K562 (cell line): ENCODE measurements around the gene PLAA. TPM values are rescaled to one million over a fixed set of nuclear protein-coding genes. Genes with fewer than 3 reads are reported as not detected.

Source experiments
- ATAC-seq: fragments of 200-7000 bp; cut with Tn5 transposase; 3 replicates; pipeline ENCODE4 v1.9.1; 2020; ENCODE audit warnings: moderate library complexity
- BruUV-seq: library from RNA; stranded (reverse); fragments of 400-500 nt; replicated peaks from 2 replicates; lab custom pipeline; 2021; lab: Mats Ljungman, UMichigan
- CTCF ChIA-PET: fragments of 300-600 bp; formaldehyde crosslinking; extraction: SDS; loops from one replicate; lab custom pipeline; 2021; ENCODE audit warnings: low intra/inter-chr PET ratio; lab: Yijun Ruan, JAX
- POLR2A ChIA-PET: fragments of 300-600, 350-650 bp; sonication (Branson Sonifier 250); formaldehyde crosslinking; extraction: SDS; loops from one replicate; lab custom pipeline; 2021; ENCODE audit warnings: antibody characterized with exemption, inconsistent platforms; lab: Yijun Ruan, JAX
- DNase-seq, 4 experiments: peaks; one replicate each; pipeline versions ENCODE4 v3.0.0 to v3.0.0-alpha.2; 2011 to 2018; ENCODE audit warnings: low spot score in 3 of 4, mixed read lengths in 3 of 4; ENCODE audit errors: extremely low read depth in 1 of 4
- FAIRE-seq: peaks from 2 replicates; lab custom pipeline; 2011; peaks lifted over from hg19 to GRCh38; lab: Jason Lieb, UNC
- H2AFZ ChIP-seq: 2 replicates; pipeline ENCODE4 v1.6.0; 2011; ENCODE audit warnings: low read depth, low read length, control low read depth, inconsistent platforms
- H3K27ac ChIP-seq: fragments of 200-600 bp; 3 replicates; pipeline ENCODE4 v1.8.0; 2011; ENCODE audit warnings: low read depth, mild to moderate bottlenecking, control low read depth, inconsistent platforms, low read length, moderate library complexity, mixed read lengths; ENCODE audit errors: extremely low read depth
- H3K27me3 ChIP-seq, 2 experiments: fragments of 300-600 bp in 1 of 2; 2 replicates in 1 of 2; 3 replicates in 1 of 2; pipeline versions ENCODE4 v1.6.0 to v1.8.0; 2011; ENCODE audit warnings: inconsistent platforms in 2 of 2, low read length in 2 of 2, mild to moderate bottlenecking in 1 of 2, mixed read lengths in 1 of 2, moderate library complexity in 1 of 2; ENCODE audit not compliant: control insufficient read depth in 2 of 2, insufficient read depth in 2 of 2
- H3K36me3 ChIP-seq: fragments of 300-600 bp; 3 replicates; pipeline ENCODE4 v1.8.0; 2011; ENCODE audit warnings: mild to moderate bottlenecking, low read length, inconsistent platforms; ENCODE audit not compliant: control insufficient read depth, insufficient read depth
- H3K4me1 ChIP-seq, 2 experiments: fragments of 200-600 bp in 1 of 2; replicated peaks in 1 of 2; 2 replicates in 1 of 2; 3 replicates in 1 of 2; pipeline versions ENCODE4 v1.5.1 to v1.8.0; 2011; ENCODE audit warnings: inconsistent platforms in 2 of 2, low read length in 2 of 2, mild to moderate bottlenecking in 1 of 2, mixed read lengths in 1 of 2, moderate library complexity in 1 of 2; ENCODE audit not compliant: control insufficient read depth in 2 of 2, insufficient read depth in 2 of 2
- H3K4me2 ChIP-seq: 2 replicates; pipeline ENCODE4 v1.6.1; 2011; ENCODE audit warnings: low read length, control low read depth, inconsistent platforms, mixed read lengths; ENCODE audit not compliant: insufficient read depth
- H3K4me3 ChIP-seq: fragments of 200-600 bp; sonication (generic), shearing (Covaris generic); 2 replicates; pipeline ENCODE4 v1.5.1; 2016; ENCODE audit warnings: control low read depth, inconsistent platforms
- H3K79me2 ChIP-seq: fragments of 200-600 bp; 3 replicates; pipeline ENCODE4 v1.8.0; 2011; ENCODE audit warnings: low read length, inconsistent platforms; ENCODE audit not compliant: control insufficient read depth, insufficient read depth
- H3K9ac ChIP-seq, 2 experiments: 2 replicates each; pipeline versions ENCODE4 v1.6.0 to v1.6.1; 2011; ENCODE audit warnings: low read depth in 2 of 2, low read length in 2 of 2, control low read depth in 1 of 2, inconsistent platforms in 1 of 2, mild to moderate bottlenecking in 1 of 2, mixed read lengths in 1 of 2; ENCODE audit not compliant: insufficient read depth in 1 of 2
- H3K9me1 ChIP-seq: one replicate; pipeline ENCODE4 v1.6.0; 2011; ENCODE audit warnings: inconsistent platforms, mild to moderate bottlenecking, low read length, moderate library complexity; ENCODE audit not compliant: control insufficient read depth, insufficient read depth
- H3K9me3 ChIP-seq: replicated peaks from 2 replicates; pipeline ENCODE4 v1.5.1; 2011; ENCODE audit warnings: low read depth, low read length, inconsistent platforms; ENCODE audit not compliant: control insufficient read depth, insufficient read depth
- H4K20me1 ChIP-seq: replicated peaks from 2 replicates; pipeline ENCODE4 v1.6.1; 2011; ENCODE audit warnings: low read length, inconsistent platforms, mixed read lengths; ENCODE audit not compliant: control insufficient read depth, insufficient read depth
- FUS ChIP-seq: fragments of 200-400 bp; formaldehyde crosslinking; optimal IDR thresholded peaks from 2 replicates; pipeline ENCODE3; 2017; ENCODE audit warnings: low read depth, low read length
- GABPA ChIP-seq: fragments of 200-800 bp; sonication (Bioruptor generic); conservative IDR thresholded peaks from 2 replicates; pipeline ENCODE4 v1.6.1; 2016; ENCODE audit warnings: low read depth, missing genetic modification characterization, missing compliant biosample characterization
- NELFE ChIP-seq: IDR thresholded peaks from 2 replicates; pipeline ENCODE4 v1.6.1; 2011; ENCODE audit warnings: mild to moderate bottlenecking; ENCODE audit not compliant: insufficient read depth, insufficient read length
- PURB ChIP-seq: sonication (generic); formaldehyde crosslinking; IDR thresholded peaks from 2 replicates; pipeline ENCODE4 v1.9.0; 2021; ENCODE audit warnings: low read depth, mild to moderate bottlenecking, missing genetic modification reagents
- TCF7L2 ChIP-seq: fragments of 150-350 bp; IDR thresholded peaks from 2 replicates; pipeline ENCODE4 v1.6.1; 2016; ENCODE audit warnings: low read depth, mild to moderate bottlenecking, low read length, moderate library complexity
- ZHX1 ChIP-seq: fragments of 150-350 bp; conservative IDR thresholded peaks from 2 replicates; pipeline ENCODE4 v1.6.1; 2014; ENCODE audit warnings: low read length
- WGBS: fragments of 100-300 bp; shearing (Covaris generic); methylation state at CpG from one replicate; pipeline ENCODE4 v1.1.6; 2016; ENCODE audit warnings: low coverage, mixed read lengths; ENCODE audit not compliant: insufficient coverage; ENCODE audit errors: missing lambda C conversion rate; 5-methylcytosine and 5-hydroxymethylcytosine counted together
- in situ Hi-C: fragments of 300-500 bp; cut with MboI; formaldehyde crosslinking; loops from 4 replicates; pipeline ENCODE4 v1.15.0; 2018; ENCODE audit warnings: inconsistent platforms, mixed read lengths
- intact Hi-C: fragments of 100-400 bp; cut with micrococcal nuclease; formaldehyde crosslinking; loops from 2 replicates; pipeline ENCODE4 v1.14.2; 2022
- polyA plus RNA-seq, 8 experiments: library from polyadenylated mRNA; depleted of rRNA in 4 of 8; stranded (reverse) in 5 of 8; unstranded in 3 of 8; fragments of >200 nt; fragmentation: Nextera tagmentation in 2 of 8; fragmentation: Illumina TruSeq in 1 of 8; extraction: Ambion mirVana in 2 of 8; extraction: Trizol in 1 of 8; gene quantifications; 2 replicates each; pipeline versions ENCODE4 v1.2.1 to v1.2.3, GENCODE V29; 2011 to 2014; ENCODE audit warnings: inconsistent platforms in 1 of 8, missing spikeins in 1 of 8
- total RNA-seq, 7 experiments: library from RNA; depleted of rRNA in 6 of 7; stranded (reverse); fragments of >200 nt in 6 of 7; fragmentation: Illumina TruSeq in 2 of 7; extraction: Trizol in 2 of 7; gene quantifications; 2 replicates each; pipeline versions ENCODE4 v1.2.1 to v1.2.3, GENCODE V29; 2011 to 2021; ENCODE audit warnings: low replicate concordance in 1 of 7

PLAA gene
- total and polyA plus RNA-seq, 9 of the 15 experiments (the other 6 are each of a cell fraction or from before 2014, with no cell fraction given): 3.5 to 20.7 (median 16.6) TPM

DNA sequence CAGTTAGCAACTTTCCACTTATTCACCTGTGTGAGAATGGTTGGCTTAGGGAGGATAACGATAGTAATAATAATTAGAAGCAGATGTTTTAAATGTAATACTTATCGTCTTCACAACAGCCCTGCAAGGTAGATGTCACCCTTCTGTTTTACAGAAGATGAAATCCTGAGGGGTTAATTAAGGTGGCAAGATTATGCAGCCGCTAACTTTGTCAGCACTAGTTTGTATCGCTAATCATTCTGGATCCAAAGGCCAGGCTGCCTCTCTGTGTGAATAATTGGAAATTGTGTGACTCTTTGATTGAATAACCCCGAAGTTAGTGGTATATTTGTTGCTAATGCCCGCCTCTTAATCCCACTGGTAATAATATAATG is 9.8 kb upstream of the PLAA start:
- TF ChIP-seq ZHX1: no peak
- TF ChIP-seq TCF7L2: no peak
- no peak for TF ChIP-seq FUS
- TF ChIP-seq PURB (CRISPR knock-in tag): no peak
- TF ChIP-seq NELFE: no peak
- TF ChIP-seq GABPA: no peak
- H3K9me1 ChIP-seq: no peaks in the 10 kb centered on the region
- no peak for FAIRE-seq
- no peaks in the 10 kb centered on the region for H3K9me3 ChIP-seq
- H3K27me3 ChIP-seq: no peaks in the 10 kb centered on the region
- intact Hi-C loops: loop anchor here (10.0 kb wide), 1 partner anchor 62 kb away; the partner anchor contains the start of gene CAAP1
- CTCF ChIA-PET: no interaction called here
- POLR2A ChIA-PET: interaction anchor here (1.4 kb wide), 1 partner anchor 9 kb away, joined by 6 read pairs; the partner anchor contains the start of gene PLAA
- peak in 2 of 4 experiments; percentile 7 to 8 for DNase-seq
- no peaks in the 10 kb centered on the region for H4K20me1 ChIP-seq
- no peaks in the 10 kb centered on the region for H3K36me3 ChIP-seq
- peak overlapping the region; percentile 88 to 90; a peak in 3 of 4 replicates for H3K9ac ChIP-seq
- H3K4me1 ChIP-seq: no peaks in the 10 kb centered on the region; a peak in 2 of 5 replicates
- peak overlapping the region; percentile 49 for H3K4me3 ChIP-seq
- H2AFZ ChIP-seq: 0 out of 2 replicates have a peak overlapping the region, but pooled peaks have one; percentile 53
- peak overlapping the region; percentile 96 for H3K27ac ChIP-seq
- in situ Hi-C loops: no loop called here
- WGBS: 0% methylated on average over 5 of the region's 6 CpGs
- peaks cover 17% of the 10 kb centered on the region for H3K79me2 ChIP-seq
- H3K4me2 ChIP-seq: peak overlapping the region; percentile 87
- BruUV-seq: no TSS peak
- ATAC-seq: no peak
